ENCODE data around the gene MPST.

DNA sequence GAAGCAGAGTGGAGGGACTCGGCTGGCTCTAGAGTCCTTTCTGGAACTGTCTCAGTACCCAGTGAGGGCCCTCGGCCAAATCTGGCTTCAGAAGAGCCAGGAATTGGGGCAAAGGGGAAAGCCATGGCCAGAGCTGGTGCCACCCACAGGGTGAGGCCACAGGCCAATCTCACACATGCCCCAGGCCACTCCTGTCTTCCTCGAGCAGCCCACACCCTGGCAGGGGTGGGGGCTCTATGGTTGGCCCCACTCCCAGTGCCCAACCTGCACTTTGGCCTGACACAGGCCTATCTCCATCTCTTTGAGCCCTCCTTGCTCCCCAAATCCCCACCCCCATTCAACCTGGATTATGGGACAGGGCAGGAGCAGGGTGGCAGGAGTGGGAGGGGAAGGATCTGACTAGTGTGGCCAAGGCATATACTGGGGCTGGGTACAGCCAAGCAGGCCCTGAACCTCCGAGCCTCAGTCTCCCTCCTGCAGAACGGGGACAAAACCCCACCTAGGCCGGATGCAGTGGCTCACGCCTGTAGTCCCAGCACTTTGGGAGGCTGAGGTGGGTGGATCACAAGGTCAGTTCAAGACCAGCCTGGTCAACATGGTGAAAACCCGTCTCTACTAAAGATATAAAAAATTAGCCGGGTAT is 7.2 kb upstream of the MPST start:
- TF ChIP-seq CTCF (conservative IDR thresholded peaks at IDR 0.05 in 1 of 2, IDR thresholded peaks at IDR 0.05 in 1 of 2; ENCODE audit: low read depth in 1 of 2, low read length in 2 of 2) (no peak), EZH2 (IDR thresholded peaks at IDR 0.05; ENCODE audit: low read length, missing control alignments) (no peak)

All from fibroblast of lung (primary cell).